K562 (cell line): Measurements from ENCODE around the gene MXRA7. TPM values are rescaled to one million over a fixed set of nuclear protein-coding genes. Genes with fewer than 3 reads are reported as not detected.
"Not testable (repeated sequence)": the region's sequence is repeated elsewhere in the genome, so short reads cannot be mapped to it uniquely, and the experiment has no call there.

Source experiments
- CXXC5 ChIP-seq: fragments of 250-450 bp; sonication (Bioruptor Pico); IDR thresholded peaks from 2 replicates; pipeline ENCODE4 v1.8.0; 2022; ENCODE audit warnings: inconsistent platforms, mild to moderate bottlenecking, moderate library complexity
- EGR1 ChIP-seq: fragments of 450-650 bp; conservative IDR thresholded peaks from 2 replicates; pipeline ENCODE4 v1.6.1; 2017; ENCODE audit warnings: mild to moderate bottlenecking
- PHF8 ChIP-seq: fragments of 200-600 bp; sonication (generic); IDR thresholded peaks from 2 replicates; pipeline ENCODE4 v1.6.1; 2012; ENCODE audit warnings: mixed run types, mild to moderate bottlenecking, inconsistent platforms, low read length, moderate library complexity, borderline replicate concordance
- RBFOX2 ChIP-seq: fragments of 200-400 bp; formaldehyde crosslinking; IDR thresholded peaks from 2 replicates; pipeline ENCODE4 v1.6.1; 2017; ENCODE audit warnings: low read depth, mild to moderate bottlenecking, low read length, moderate library complexity
- SMAD4 ChIP-seq: fragments of 250-450 bp; sonication (Bioruptor Pico); conservative IDR thresholded peaks from 2 replicates; pipeline ENCODE4 v1.8.0; 2021; ENCODE audit warnings: inconsistent platforms, mild to moderate bottlenecking, moderate library complexity
- ZBTB17 ChIP-seq: fragments of 450-650 bp; formaldehyde crosslinking; IDR thresholded peaks from 2 replicates; pipeline ENCODE4 v1.4.0; 2020; ENCODE audit warnings: mild to moderate bottlenecking
- polyA plus RNA-seq, 8 experiments: library from polyadenylated mRNA; depleted of rRNA in 4 of 8; stranded (reverse) in 5 of 8; unstranded in 3 of 8; fragments of >200 nt; fragmentation: Nextera tagmentation in 2 of 8; fragmentation: Illumina TruSeq in 1 of 8; extraction: Ambion mirVana in 2 of 8; extraction: Trizol in 1 of 8; gene quantifications; 2 replicates each; pipeline versions ENCODE4 v1.2.1 to v1.2.3, GENCODE V29; 2011 to 2014; ENCODE audit warnings: inconsistent platforms in 1 of 8, missing spikeins in 1 of 8
- total RNA-seq, 7 experiments: library from RNA; depleted of rRNA in 6 of 7; stranded (reverse); fragments of >200 nt in 6 of 7; fragmentation: Illumina TruSeq in 2 of 7; extraction: Trizol in 2 of 7; gene quantifications; 2 replicates each; pipeline versions ENCODE4 v1.2.1 to v1.2.3, GENCODE V29; 2011 to 2021; ENCODE audit warnings: low replicate concordance in 1 of 7
- TF ChIP-seq, protein P1 (sequence below), 2 experiments: fragments of 450-650 bp in 1 of 2; sonication (generic) in 1 of 2; formaldehyde crosslinking in 1 of 2; IDR thresholded peaks; 2 replicates each; pipeline versions ENCODE4 v1.7.1 to v1.9.0; 2016 to 2022; ENCODE audit warnings: inconsistent platforms in 1 of 2, mild to moderate bottlenecking in 1 of 2, missing genetic modification reagents in 1 of 2
- TF ChIP-seq, protein P2 (sequence below), 2 experiments: fragments of 450-650 bp; conservative IDR thresholded peaks; 2 replicates each; pipeline ENCODE4 v1.6.1; 2017; ENCODE audit warnings: mild to moderate bottlenecking in 2 of 2, moderate library complexity in 2 of 2

Gene MXRA7
- total and polyA plus RNA-seq, 9 of the 15 experiments (the other 6 are each of a cell fraction or from before 2014, with no cell fraction given), result 2.6 to 38.4 (median 14.3) TPM

DNA sequence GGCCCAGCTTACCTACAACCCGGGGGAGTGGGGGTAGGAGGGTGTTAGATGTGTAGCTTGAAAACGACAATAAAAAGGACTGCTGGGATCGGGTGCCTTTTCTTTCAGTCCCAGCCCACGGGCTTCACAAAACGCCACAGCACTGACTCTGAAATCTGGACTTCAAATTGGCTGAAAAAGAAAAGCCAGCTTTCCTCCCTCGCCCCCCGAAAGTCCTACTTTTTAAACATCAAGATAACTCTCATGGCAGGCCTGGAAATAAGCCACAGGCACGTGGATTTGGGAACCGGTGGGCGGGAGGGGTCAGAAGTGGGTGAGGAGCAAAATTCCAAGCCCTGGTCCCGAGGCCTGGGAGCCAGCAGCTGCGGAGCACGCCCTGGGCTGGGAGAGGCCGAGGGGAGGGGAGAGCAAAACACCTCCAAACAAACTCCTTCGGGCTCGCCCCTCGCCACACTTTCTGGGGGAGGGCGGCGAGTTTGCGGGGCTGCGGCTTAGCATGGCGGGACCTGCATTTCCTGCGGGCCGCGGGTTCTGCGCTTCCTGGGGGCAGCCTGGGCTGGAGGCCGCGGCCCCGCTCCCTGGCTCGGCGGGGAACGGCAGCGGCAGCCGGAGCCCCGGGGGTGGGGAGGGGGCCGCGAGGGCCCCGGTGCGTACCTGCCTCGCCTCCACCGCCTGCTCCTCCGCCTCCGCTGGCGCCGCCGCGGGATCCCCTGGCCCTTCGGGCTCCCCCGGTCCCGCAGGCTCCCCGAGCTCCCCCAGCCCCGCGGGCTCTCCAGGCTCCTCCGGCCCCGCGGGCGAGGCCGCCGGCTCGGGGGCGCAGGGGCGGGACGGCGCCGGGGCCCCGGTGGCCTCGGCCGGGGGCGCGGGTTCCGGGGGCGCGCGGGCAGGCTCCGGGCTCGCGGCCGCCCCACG, 558 bp downstream of the MXRA7 start (continued):
- TF ChIP-seq, protein P1, sequence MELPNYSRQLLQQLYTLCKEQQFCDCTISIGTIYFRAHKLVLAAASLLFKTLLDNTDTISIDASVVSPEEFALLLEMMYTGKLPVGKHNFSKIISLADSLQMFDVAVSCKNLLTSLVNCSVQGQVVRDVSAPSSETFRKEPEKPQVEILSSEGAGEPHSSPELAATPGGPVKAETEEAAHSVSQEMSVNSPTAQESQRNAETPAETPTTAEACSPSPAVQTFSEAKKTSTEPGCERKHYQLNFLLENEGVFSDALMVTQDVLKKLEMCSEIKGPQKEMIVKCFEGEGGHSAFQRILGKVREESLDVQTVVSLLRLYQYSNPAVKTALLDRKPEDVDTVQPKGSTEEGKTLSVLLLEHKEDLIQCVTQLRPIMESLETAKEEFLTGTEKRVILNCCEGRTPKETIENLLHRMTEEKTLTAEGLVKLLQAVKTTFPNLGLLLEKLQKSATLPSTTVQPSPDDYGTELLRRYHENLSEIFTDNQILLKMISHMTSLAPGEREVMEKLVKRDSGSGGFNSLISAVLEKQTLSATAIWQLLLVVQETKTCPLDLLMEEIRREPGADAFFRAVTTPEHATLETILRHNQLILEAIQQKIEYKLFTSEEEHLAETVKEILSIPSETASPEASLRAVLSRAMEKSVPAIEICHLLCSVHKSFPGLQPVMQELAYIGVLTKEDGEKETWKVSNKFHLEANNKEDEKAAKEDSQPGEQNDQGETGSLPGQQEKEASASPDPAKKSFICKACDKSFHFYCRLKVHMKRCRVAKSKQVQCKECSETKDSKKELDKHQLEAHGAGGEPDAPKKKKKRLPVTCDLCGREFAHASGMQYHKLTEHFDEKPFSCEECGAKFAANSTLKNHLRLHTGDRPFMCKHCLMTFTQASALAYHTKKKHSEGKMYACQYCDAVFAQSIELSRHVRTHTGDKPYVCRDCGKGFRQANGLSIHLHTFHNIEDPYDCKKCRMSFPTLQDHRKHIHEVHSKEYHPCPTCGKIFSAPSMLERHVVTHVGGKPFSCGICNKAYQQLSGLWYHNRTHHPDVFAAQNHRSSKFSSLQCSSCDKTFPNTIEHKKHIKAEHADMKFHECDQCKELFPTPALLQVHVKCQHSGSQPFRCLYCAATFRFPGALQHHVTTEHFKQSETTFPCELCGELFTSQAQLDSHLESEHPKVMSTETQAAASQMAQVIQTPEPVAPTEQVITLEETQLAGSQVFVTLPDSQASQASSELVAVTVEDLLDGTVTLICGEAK (IDR thresholded peaks at IDR 0.05), result 0 out of 2 replicates have a peak, but pooled peaks have one; percentile 34
- TF ChIP-seq, protein P1 (CRISPR knock-in tag; IDR thresholded peaks at IDR 0.05), result not testable (repeated sequence)
- TF ChIP-seq SMAD4 (0 out of 2 replicates have a peak, but pooled peaks have one; percentile 40), EGR1 (0 out of 2 replicates have a peak, but pooled peaks have one; percentile 16), ZBTB17 (CRISPR knock-in tag) (0 out of 2 replicates have a peak, but pooled peaks have one; percentile 33), CXXC5 (peak; percentile 44; the same call in 1 of the 2 replicates), PHF8 (peak; percentile 25; the same call in 1 of the 2 replicates), RBFOX2 (peak; percentile 51; the same call in 1 of the 2 replicates)
- TF ChIP-seq, protein P2, sequence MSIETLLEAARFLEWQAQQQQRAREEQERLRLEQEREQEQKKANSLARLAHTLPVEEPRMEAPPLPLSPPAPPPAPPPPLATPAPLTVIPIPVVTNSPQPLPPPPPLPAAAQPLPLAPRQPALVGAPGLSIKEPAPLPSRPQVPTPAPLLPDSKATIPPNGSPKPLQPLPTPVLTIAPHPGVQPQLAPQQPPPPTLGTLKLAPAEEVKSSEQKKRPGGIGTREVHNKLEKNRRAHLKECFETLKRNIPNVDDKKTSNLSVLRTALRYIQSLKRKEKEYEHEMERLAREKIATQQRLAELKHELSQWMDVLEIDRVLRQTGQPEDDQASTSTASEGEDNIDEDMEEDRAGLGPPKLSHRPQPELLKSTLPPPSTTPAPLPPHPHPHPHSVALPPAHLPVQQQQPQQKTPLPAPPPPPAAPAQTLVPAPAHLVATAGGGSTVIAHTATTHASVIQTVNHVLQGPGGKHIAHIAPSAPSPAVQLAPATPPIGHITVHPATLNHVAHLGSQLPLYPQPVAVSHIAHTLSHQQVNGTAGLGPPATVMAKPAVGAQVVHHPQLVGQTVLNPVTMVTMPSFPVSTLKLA (conservative IDR thresholded peaks at IDR 0.05), result peak in 1 of 2 experiments; percentile 35; a peak in 1 of 4 replicates
